ENCODE measurements around the gene TMEM120B.
"Not testable (repeated sequence)": the region's sequence is repeated elsewhere in the genome, so short reads cannot be mapped to it uniquely, and the experiment has no call there.

Gene TMEM120B

DNA sequence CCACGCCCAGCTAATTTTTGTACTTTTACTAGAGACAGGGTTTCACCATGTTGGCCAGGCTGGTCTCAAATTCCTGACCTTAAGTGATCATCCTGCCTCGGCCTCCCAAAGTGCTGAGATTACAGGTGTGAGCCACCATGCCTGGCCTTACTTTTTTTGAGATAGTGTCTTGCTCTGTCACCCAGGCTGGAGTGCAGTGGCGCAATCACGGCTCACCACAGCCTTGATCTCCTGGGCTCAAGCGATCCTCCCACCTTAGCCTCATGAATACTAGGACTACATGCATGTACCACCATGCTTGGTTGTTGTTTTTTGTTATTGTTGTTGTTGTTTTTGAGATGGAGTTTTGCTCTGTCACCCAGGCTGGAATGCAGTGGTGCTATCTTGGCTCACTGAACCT is 33.0 kb downstream of the TMEM120B start:
- not testable (repeated sequence) for DNase-seq (ENCODE audit: low read depth, low spot score)

GRCh38 chr12:121748218-121748570 is 35.6 kb downstream of the TMEM120B start:
- DNase-seq (ENCODE audit: low read depth, low spot score) = no peak

- DNase-seq (ENCODE audit: low read depth, low spot score) = peak; percentile 73
These were observed 36.2 kb downstream of the TMEM120B start for GRCh38 chr12:121748571-121749265.

- DNase-seq (ENCODE audit: low read depth, low spot score) = no peak
These were observed 36.7 kb downstream of the TMEM120B start for GRCh38 chr12:121749267-121749666.

- DNase-seq (ENCODE audit: low read depth, low spot score) = no peak
These were observed 38.0 kb downstream of the TMEM120B start for GRCh38 chr12:121750507-121750955.

- DNase-seq (ENCODE audit: low read depth, low spot score) = no peak
These were observed 38.5 kb downstream of the TMEM120B start for GRCh38 chr12:121751034-121751433.

- DNase-seq (ENCODE audit: low read depth, low spot score) = no peak
These were observed 39.3 kb downstream of the TMEM120B start for GRCh38 chr12:121751749-121752351.

GRCh38 chr12:121753844-121754264 is 41.3 kb downstream of the TMEM120B start:
- DNase-seq (ENCODE audit: low read depth, low spot score) = no peak

GRCh38 chr12:121754836-121755235 is 42.3 kb downstream of the TMEM120B start:
- no peak for DNase-seq (ENCODE audit: low read depth, low spot score)

GRCh38 chr12:121755591-121755990 is 43.0 kb downstream of the TMEM120B start:
- DNase-seq (ENCODE audit: low read depth, low spot score) = no peak

DNA sequence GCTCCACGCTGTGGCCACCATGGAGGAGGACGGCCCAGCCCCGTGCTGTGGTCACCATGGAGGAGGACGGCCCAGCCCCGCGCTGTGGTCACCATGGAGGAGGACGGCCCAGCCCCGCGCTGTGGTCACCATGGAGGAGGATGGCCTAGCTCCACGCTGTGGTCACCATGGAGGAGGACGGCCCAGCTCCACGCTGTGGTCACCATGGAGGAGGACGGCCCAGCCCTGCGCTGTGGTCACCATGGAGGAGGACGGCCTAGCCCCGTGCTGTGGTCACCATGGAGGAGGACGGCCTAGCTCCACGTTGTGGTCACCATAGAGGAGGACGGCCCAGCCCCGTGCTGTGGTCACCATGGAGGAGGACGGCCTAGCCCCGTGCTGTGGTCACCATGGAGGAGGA is 46.0 kb downstream of the TMEM120B start:
- DNase-seq (ENCODE audit: low read depth, low spot score) = not testable (repeated sequence)

DNA sequence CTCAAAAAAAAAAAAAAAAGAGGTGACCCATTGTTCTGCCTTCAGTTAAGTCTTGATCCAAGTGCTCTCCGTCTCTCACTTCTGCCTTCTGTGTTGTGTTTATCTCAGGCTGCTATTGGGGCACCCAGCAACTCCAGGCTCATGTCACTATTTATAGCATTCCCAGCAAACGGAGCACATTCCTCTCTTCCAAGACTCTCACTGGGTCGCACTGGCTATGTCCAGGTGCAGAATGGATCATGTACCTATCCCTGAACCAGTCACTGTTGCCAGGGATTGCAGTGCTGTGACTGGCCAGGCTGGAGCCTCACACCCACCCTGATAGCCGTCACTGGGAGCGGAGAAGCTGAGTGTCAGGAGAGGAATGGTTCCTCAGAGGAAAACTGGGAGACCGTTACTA is 49.7 kb downstream of the TMEM120B start:
- no peak for DNase-seq (ENCODE audit: low read depth, low spot score)

- no peak for DNase-seq (ENCODE audit: low read depth, low spot score)
These were observed 52.3 kb downstream of the TMEM120B start for GRCh38 chr12:121764808-121765207.

DNA sequence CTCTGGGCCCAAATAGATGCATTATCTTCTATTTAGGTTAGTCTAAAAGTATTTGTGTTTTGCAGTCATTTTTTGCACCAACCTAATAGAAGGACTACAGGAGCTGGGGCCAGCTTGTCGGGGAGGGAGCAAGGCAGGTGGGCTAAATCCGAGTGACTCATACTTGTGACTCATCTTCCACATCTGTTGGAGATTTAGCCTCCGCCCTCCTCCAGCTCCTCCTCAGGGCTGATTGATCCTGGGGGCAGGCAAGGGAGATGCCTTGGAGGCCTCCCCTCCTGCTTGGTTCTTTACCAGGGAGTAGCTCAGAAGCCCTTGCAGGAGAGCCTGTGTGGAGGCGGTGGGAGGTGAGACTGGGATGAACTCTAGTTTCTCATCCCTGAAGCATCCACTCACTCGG is 53.0 kb downstream of the TMEM120B start:
- DNase-seq (ENCODE audit: low read depth, low spot score) = peak; percentile 89

DNA sequence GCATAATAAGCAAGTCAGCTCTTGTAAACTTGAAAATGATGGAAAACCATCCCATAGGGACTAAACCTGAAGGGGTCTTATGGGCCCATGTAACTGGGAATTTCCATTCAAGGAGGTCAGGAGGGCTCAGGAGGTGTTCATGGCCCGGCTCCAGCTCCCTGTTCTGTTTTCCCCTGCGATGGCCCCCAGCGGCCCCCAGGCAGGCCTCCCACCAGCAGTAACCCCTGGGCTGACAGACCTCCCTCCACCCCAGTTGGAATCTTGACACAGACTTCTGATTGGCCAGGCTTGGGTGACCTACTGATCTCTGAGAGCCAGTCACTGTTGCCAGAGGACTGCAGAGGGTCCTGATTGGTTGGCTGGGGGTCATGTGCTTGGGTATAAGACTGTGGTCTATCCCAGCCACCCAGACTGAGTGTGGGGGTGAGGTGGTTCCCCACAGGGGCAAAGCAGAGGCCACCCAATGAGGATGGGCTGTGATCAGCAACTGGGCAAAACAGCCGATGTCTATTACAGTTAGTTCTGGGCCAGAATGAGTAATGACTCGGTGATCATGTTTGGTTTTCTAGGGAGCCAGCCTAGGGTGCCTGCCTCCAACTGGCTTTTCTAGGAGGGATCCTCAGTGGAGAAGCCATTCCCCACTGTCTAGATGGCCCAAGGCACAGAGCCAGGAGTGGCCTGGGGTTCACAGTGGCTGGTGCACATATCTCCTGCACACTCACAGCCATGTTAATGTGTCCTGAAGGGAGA is 53.9 kb downstream of the TMEM120B start:
- no peak for DNase-seq (ENCODE audit: low read depth, low spot score)

DNA sequence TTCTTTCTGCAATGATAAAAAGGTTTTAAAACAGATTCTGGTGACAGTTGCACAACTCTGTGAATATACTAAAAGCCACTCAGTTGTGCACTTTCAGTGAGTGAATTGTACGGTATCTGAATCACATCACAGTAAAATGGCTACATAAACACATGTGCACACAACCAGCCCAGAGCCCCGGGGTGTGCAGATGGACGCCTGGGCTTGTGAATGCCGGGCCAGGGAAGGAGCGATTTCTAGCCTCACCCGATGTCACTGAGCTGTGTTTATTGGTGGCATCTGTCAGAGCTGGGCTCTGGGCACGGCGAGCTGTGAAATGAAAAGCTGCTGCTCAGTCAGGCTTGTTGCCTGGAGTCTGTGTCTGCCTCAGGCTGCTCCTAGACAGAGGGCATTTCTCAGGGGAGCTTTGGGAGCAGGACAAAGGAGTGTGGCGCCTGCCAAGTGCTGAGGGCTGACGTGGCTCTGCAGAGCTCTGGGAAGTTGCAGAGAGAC is 55.0 kb downstream of the TMEM120B start:
- no peak for DNase-seq (ENCODE audit: low read depth, low spot score)

- no peak for DNase-seq (ENCODE audit: low read depth, low spot score)
These were observed 56.8 kb downstream of the TMEM120B start for GRCh38 chr12:121769297-121769830.

DNA sequence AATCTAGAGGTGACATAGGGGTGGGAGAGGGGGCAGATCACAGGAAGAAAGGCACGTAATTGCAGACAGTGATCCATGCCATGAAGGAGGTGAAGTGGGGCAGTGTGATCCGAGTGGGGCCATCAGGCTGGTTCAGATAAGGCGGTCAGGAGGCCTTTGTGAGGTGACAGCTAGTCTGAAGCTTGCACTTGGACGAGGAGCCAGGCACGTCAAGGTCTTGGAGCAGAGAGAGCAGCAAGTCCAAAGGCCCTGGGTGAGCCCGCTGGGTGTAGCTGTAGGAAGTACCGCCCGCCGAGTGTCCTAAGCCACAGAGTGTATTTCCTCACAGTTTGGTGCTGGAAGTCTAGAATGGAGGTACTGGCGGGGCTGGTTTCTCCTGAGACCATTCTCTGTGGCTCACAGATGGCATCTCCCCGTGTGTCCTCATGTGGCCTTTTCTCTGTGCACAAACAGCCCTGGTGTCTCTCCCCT is 57.3 kb downstream of the TMEM120B start:
- no peak for DNase-seq (ENCODE audit: low read depth, low spot score)

- DNase-seq (ENCODE audit: low read depth, low spot score) = no peak
These were observed 57.8 kb downstream of the TMEM120B start for GRCh38 chr12:121770388-121770787.

DNA sequence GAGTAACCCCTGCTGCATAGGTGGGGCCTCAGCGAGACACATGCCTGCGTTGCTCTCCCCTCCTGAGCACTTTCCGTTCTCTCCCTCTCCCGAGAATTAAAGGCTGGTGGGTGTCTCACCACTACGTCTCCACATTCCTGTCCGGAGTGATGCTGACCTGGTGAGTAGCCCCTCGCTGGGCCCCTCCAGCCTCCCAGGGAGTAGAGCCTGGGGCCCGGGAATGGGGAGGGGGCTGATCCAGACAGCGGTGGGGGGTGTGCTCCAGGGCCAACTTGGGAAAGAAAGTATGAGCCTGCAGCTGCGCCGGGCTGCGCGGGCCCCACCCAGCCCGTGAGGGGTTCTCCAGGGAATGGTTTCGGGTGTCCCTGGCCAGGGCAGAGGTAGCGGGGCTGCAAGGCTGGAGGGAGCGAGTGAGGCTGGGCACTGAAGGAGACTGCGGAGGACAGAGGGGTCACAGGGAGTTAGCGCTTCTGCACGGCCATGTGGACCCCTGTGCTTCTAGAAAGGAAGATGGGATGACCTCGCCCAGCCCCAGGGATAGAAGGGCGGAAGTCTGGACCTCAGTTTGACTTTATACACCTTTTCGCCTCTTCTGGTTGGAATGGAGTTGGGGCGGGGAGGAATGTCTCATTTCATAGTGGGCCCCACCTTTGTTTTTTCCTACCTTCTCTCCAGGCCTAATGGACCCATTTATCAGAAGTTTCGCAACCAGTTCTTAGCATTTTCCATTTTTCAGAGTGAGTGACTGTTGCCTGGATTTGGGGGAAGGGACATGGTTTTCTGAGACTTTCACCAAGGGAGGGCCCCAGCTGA is 58.5 kb downstream of the TMEM120B start:
- no peak for DNase-seq (ENCODE audit: low read depth, low spot score)

Data from smooth muscle cell of the brain vasculature (primary cell).